GF-D8 (cell line): ENCODE results near the gene WSCD1.

Experiments used
- DNase-seq: peaks from one replicate; lab custom pipeline; 2025; lab: John Stamatoyannopoulos, UW

WSCD1 gene

DNA sequence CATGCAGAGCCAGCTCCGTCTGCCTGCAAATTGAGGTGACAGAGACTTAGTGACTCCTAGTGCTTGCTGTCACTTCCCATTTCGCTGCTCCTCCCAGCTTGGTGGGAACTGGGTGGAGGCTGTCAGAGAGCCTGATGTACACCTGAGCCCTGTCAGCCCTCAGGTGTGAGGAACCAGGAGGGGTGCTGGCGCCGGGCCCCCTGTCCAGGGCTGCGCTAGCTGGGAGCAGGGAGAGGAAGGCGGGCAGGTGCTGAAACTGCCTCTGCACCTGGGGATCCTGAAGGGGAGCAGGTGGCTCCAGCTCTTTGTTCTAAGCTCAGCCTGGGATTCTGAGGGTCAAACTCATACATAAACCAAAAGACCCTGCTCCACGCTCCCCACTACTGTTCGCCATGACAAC lies 10.8 kb upstream of the WSCD1 start:
- DNase-seq: no peak

DNA sequence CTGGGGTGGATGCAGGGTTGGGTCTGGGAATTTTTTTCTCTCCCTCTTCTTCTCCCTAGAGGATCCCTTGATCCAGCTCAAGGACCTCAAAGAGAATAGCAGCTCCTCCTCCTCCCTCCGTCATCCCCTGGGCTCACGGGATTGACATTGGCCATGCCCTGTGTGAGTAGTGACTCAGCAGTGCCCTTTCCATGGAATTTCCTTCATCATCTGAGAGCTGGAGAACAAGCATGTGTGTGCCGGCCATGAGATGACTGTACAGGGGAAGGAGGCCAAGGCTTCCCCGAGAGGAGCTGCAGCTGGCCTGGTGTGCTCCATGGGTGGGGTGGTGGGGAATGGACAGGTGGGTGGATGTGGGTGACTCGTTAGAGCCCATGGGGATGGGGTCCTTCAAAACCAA lies 8.9 kb upstream of the WSCD1 start:
- DNase-seq: no peak

DNA sequence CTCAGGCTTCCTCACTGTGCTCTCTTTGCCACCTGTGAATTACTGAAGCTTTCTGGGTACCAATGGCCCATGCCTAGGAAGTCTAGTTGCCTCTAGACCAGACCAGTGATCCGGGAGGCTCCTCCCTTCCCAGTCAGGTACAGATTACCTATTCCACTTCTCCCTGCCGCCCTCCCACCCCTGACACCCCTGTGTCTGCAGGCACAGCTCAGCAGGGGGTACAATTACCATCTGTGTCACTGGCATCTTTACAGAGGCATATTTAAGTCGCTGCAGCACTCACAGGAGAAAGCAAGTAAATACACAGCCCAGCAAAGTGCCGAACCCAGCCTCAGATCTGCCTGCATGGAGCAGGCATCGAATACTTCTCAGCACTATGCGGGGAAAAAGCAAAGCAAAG lies 5.3 kb upstream of the WSCD1 start:
- DNase-seq: no peak

DNA sequence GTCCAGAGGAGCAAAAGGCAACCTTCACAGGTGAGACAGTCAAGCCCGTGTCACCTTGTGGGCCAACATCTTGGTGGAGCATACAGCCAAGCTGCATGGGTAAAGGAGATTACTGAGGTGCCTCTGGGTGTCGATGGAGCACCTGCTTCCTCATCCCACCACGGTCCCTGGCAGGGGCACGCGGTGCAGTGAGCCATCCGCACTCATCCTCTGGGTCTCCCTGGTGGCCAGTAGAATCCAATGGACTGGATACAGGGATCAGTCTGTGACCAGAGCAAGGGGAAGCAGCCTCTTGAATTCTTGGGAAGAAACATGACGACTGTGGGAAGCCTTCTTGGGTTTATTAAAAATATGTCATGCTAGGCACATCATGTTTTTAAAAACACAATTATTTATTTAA lies 4.8 kb upstream of the WSCD1 start:
- DNase-seq: no peak

DNA sequence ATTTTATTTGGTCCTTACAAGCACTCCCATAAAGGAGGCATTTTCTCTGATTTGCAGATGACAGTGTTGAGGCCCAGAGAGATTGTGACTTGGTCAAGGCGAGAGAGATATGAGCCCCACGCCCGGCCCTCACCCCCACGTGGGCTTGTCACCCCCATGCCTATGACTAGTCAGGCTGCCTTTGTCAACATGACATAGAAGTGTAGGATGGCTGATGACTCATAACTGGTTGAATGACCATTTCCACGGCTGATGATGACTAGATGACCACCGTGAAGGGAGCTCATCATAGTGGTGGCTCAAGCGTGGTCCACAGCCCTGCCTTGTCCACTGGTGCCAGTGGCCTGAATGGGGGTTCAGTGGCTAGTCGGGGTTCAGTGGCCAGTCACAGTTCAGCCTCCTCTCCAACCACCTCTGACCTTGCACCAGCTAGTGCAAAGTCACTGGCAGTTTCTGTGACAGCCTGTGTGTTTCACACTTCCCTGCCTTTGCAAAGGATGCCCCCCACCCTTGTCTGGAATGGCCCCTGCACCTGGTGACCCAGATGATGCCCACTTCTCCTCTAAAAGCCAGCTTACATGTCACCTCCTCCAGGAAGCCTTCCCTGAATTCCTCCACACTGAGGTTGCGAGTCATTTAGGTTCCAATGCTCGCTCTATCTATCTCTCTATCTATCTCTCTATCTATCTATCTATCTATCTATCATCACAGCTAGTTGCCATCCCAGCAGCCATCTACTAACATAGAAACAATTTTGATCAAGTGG lies 3.8 kb upstream of the WSCD1 start:
- DNase-seq: no peak

DNA sequence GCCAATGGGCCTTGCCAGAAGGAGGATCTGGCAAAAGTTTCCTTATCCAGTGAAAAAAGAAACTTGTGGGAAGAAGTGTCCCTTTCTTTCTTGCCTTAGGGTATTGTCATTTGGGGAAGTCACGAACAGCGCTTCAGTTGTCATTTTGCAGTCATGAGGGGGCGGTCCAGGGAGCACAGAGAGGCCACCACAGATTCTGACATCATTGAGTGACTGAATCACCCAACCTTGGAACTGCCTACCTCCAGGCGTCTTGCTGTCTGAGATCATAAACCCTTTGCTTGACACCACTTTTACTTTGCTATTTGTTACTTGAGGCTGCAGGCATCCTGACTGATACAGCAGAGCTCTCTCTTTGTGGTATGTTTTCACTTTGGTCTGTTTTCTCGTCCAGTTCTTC lies 3.1 kb upstream of the WSCD1 start:
- no peak for DNase-seq

DNA sequence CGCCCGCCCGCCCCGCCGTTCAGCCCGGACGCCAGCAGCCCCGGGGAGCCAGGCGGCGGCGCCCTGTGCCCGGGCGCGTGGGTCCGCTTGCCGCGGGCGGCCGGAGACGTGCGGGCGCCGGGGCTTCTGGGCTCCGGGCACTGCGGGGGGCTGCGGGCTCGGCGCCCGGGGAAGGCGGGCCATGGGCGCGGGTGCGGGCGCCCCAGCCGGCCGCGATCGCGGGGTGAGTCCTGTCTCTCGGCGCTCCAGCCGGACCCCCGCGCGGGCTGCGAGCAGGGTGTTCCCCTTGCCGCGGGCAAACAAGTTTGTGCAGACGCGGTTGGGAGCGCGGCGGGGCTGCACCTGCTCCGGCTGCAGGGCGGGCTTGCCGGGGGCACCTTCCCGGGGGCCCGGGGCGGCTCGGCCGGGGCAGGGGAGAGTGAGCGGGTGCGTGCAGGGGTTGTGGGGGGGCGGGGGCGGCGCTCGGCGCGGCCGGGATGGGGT lies 292 bp downstream of the WSCD1 start:
- no peak for DNase-seq

GRCh38 chr17:6070913-6071511 lies 833 bp downstream of the WSCD1 start:
- DNase-seq: no peak

GRCh38 chr17:6071528-6072065 lies 1.4 kb downstream of the WSCD1 start:
- DNase-seq: no peak

DNA sequence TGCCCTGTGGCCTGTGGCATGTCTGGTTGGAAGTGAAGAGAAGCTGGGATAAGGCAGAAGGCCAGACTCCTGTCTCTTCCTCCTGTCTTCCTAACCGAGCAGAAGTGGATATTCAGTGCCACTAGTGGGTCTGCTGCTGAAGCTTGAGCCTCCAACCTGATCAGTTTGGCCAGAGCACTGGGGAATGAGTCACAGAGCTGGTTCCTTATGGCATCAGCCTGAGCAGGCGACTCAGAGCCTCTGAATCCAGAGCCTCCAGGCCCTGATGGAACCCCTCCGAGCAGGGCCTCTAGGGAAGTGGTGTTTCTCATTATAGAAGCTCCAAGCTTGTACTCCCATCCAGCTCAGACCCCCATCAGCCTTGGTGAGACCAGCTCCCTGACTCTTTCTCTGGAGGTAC lies 2.0 kb downstream of the WSCD1 start:
- DNase-seq: no peak

GRCh38 chr17:6072611-6073010 lies 2.4 kb downstream of the WSCD1 start:
- DNase-seq: no peak

DNA sequence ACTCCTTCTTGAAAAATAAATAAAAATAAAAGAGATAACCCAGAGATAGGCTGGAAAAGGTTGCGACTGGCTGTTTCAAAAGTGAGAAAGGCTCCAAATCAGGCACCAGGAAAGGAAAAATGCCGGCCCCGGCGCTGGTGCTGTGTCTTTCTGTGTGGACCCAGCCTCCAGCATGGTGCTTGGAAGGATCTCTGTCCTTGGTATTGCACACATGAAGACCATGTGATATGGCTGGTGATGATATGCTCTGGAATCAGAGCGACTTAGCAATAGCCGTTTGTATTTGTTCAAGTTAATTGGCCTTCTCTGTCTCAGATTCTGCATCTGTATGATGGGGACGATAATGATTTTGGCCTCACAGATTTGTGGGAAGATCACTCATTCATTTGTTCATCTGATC lies 3.4 kb downstream of the WSCD1 start:
- no peak for DNase-seq

DNA sequence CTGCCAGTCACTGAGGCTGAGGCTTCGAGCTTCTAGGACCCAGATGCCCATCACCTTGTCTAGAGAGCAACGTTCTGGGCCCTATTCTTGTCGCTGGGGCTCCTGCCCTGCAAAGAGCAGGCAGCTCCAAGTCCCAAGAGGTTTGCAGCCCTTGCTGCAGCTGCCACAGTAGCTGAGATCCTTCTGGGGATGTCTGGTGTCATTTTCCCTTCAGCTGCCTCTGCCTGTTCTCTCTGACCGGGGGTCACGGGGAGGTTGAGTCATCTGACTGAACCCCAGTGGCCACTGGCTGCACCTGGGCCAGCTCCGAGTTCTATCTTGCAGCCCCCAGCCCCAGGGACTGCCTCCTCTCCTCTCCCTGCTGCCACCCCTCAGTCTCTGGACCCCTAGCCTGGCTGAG lies 4.9 kb downstream of the WSCD1 start:
- no peak for DNase-seq

GRCh38 chr17:6075845-6076244 lies 5.7 kb downstream of the WSCD1 start:
- DNase-seq: no peak

GRCh38 chr17:6077752-6078151 lies 7.6 kb downstream of the WSCD1 start:
- DNase-seq: no peak

DNA sequence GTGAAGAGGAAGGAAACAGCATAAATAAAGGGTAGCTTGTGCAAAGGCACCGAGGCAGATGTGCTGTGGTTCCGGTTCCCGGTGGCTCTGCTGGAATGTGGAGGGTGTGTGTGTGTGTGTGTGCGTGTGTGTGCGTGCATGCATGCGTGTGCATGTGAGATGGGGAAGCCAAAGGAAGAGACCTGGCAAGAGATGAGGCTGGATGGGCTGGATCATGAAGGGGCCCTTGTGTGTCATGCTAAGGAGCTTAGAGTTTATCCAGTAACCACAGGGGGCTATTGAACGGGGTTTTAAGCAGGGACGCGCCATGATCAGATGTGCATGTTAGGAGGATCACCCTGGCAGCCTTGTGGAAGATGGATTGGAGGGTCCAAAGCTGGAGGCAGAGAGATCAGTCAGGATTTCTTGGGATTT lies 8.3 kb downstream of the WSCD1 start:
- no peak for DNase-seq

DNA sequence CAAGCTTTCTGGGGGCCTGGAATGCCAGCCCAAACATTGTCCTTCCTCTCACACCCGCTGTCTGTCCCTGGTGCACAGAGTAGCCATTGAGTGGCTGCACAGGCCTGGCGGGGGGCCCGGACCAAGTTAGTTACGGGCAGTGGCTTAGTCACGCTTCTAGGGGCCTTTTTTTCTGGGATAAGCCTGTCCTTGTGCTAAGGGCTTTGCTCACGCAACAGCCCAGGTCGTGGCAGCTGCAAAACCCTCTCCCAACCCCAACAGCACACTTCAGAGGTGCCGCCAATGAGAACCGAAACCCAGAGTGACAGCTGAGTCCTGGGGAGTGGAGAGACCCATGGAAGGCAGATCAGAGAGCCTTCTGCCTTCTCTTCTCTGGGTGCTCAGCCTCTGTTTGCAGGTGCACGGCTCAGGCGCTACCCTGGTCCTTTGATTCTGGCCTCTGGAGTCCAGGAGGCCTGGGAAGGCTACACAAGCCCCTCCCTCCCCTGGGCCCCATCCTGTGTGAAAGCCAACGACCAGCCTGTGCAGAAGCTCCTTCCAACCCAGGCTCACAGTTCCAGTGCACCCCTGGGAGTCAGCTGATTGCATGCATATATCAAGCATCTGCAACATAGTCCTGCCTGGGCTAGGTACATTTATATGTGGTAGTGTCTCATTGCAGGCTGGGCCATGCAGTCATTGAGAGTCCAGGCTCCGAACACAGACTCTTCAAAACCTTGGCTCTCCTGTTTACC lies 9.1 kb downstream of the WSCD1 start:
- no peak for DNase-seq

DNA sequence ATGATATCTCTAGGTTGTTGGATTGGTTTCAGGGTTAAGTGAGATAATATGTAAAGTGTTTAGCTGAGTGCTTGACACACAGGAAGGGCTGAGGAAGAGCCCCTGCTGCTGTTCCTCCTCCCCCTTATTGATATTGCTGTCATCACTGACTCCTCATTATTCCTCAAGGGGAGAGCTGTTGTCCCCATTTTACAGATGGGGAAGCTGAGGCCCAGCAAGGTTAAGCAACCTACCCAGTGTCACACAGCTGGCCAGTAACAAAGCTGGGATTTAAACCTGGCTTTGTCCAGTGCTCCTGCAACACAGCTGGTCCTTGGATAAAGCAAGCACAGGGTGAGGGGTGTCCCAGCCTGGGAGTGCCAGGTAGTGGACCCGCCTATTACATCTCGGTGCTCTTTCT lies 9.8 kb downstream of the WSCD1 start:
- DNase-seq: no peak

GRCh38 chr17:6080711-6081430 lies 10.7 kb downstream of the WSCD1 start:
- no peak for DNase-seq

DNA sequence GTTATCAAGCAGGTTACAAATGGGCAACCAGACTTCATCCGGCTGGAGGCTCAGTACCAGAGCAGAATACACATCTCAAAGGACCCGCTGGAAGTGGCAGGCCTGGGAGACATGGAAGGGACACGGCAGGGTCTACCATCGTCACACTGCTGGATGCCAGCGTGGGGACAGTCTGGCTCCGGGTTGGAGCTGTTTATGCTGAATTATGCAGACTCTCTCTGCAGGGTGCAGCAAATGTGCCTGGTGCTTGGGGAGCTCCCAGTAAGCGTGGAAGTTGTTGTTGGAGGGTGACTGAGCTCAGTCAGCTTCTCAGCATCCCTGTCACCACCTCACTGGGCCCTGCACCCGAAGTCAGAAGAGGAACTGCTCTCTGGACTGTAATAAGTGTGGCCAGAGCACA lies 12.2 kb downstream of the WSCD1 start:
- no peak for DNase-seq

- DNase-seq: no peak
Measured at GRCh38 chr17:6084311-6085161, 14.4 kb downstream of the WSCD1 start.
